Measurements from ENCODE around the gene TH.

TH gene

DNA sequence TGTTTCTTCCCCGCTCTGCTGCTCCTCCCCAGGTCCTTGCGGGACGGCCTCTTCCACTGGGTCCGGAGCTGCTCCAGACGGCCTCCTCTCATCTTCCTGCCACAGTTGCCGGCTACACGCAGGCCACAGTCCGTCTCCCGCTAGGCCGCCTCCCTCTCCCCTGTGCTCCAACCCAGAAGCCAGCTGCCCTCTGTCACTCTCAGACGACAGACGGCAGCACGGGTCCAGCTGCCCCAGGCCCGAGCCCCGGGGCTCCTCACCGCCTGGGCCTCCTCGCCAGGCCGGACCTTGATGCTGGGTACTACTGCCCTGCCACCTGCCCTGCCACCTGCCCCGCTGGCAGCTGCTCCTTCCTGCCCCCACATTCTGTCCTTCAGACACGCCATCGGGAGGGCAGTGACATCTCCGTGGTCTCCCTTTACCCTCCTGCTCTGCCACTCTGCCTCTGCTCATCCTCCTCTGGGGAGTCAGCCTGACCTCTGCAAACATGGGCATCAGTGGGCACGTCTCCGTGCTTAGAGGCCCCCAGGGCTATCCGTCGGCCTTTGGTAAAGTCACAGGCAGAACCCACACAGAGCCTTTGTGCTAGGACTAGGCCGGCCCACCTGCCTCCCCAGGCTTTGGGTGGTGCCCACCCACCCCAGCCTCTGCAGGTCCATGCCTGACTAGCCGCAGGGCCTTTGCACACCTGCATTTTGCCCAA is 43.1 kb upstream of the TH start:
- H3K4me3 ChIP-seq (ENCODE audit: insufficient read depth, low read depth, low read length, poor library complexity, severe bottlenecking), result no peak overlapping the region
- no peak for DNase-seq
- no peaks in the 10 kb centered on the region for H3K36me3 ChIP-seq (ENCODE audit: control insufficient read depth, insufficient read depth, low read length)
- H3K4me1 ChIP-seq (ENCODE audit: control insufficient read depth, insufficient read depth, low read length, poor library complexity, severe bottlenecking), result peaks cover 6% of the 10 kb centered on the region
- no peaks in the 10 kb centered on the region for H3K27me3 ChIP-seq (replicated peaks; ENCODE audit: control insufficient read depth, insufficient read depth, low read length, poor library complexity, severe bottlenecking)
- no peak overlapping the region for H3K27ac ChIP-seq (ENCODE audit: insufficient read depth, low read length, poor library complexity, severe bottlenecking)
- H3K9me3 ChIP-seq (ENCODE audit: control insufficient read depth, low read length), result no peaks in the 10 kb centered on the region

GRCh38 chr11:2213890-2214526 is 42.4 kb upstream of the TH start:
- Histone ChIP-seq H3K27me3 (replicated peaks; ENCODE audit: control insufficient read depth, insufficient read depth, low read length, poor library complexity, severe bottlenecking) (no peaks in the 10 kb centered on the region), H3K27ac (ENCODE audit: insufficient read depth, low read length, poor library complexity, severe bottlenecking) (no peak overlapping the region), H3K4me1 (ENCODE audit: control insufficient read depth, insufficient read depth, low read length, poor library complexity, severe bottlenecking) (peaks cover 6% of the 10 kb centered on the region), H3K4me3 (ENCODE audit: insufficient read depth, low read depth, low read length, poor library complexity, severe bottlenecking) (no peak overlapping the region), H3K36me3 (ENCODE audit: control insufficient read depth, insufficient read depth, low read length) (no peaks in the 10 kb centered on the region), H3K9me3 (ENCODE audit: control insufficient read depth, low read length) (no peaks in the 10 kb centered on the region)
- DNase-seq, result no peak

DNA sequence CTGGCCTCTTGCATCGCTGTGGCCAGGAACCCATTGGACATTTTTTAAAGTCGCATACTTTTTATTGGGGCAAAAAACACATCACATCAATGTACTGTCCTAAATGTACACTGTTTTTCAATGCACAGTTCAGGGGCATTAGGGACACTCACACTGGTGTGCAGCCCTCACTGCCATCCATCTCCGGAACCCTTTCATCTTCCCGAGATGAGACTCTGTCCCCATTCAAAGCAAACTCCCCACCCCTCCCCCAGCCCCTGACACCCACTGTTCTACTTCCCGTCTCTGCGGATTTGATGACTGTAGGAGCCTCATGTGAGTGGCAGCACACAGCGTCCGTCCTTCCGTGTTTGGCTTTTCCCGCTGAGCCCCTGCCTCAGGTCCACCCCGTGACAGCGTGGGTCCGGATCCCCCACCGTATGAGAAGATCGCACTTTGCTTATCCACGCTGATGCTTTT is 41.8 kb upstream of the TH start:
- Histone ChIP-seq H3K36me3 (ENCODE audit: control insufficient read depth, insufficient read depth, low read length) (no peaks in the 10 kb centered on the region), H3K4me3 (ENCODE audit: insufficient read depth, low read depth, low read length, poor library complexity, severe bottlenecking) (no peak overlapping the region), H3K9me3 (ENCODE audit: control insufficient read depth, low read length) (no peaks in the 10 kb centered on the region), H3K27me3 (replicated peaks; ENCODE audit: control insufficient read depth, insufficient read depth, low read length, poor library complexity, severe bottlenecking) (no peaks in the 10 kb centered on the region), H3K4me1 (ENCODE audit: control insufficient read depth, insufficient read depth, low read length, poor library complexity, severe bottlenecking) (peaks cover 6% of the 10 kb centered on the region), H3K27ac (ENCODE audit: insufficient read depth, low read length, poor library complexity, severe bottlenecking) (no peak overlapping the region)
- no peak for DNase-seq

- Histone ChIP-seq H3K9me3 (ENCODE audit: control insufficient read depth, low read length) (no peaks in the 10 kb centered on the region), H3K27me3 (replicated peaks; ENCODE audit: control insufficient read depth, insufficient read depth, low read length, poor library complexity, severe bottlenecking) (no peaks in the 10 kb centered on the region), H3K4me1 (ENCODE audit: control insufficient read depth, insufficient read depth, low read length, poor library complexity, severe bottlenecking) (peaks cover 6% of the 10 kb centered on the region), H3K36me3 (ENCODE audit: control insufficient read depth, insufficient read depth, low read length) (no peaks in the 10 kb centered on the region), H3K27ac (ENCODE audit: insufficient read depth, low read length, poor library complexity, severe bottlenecking) (no peak overlapping the region), H3K4me3 (ENCODE audit: insufficient read depth, low read depth, low read length, poor library complexity, severe bottlenecking) (no peak overlapping the region)
- DNase-seq, result no peak
These were observed 41.0 kb upstream of the TH start for GRCh38 chr11:2212411-2213251.

DNA sequence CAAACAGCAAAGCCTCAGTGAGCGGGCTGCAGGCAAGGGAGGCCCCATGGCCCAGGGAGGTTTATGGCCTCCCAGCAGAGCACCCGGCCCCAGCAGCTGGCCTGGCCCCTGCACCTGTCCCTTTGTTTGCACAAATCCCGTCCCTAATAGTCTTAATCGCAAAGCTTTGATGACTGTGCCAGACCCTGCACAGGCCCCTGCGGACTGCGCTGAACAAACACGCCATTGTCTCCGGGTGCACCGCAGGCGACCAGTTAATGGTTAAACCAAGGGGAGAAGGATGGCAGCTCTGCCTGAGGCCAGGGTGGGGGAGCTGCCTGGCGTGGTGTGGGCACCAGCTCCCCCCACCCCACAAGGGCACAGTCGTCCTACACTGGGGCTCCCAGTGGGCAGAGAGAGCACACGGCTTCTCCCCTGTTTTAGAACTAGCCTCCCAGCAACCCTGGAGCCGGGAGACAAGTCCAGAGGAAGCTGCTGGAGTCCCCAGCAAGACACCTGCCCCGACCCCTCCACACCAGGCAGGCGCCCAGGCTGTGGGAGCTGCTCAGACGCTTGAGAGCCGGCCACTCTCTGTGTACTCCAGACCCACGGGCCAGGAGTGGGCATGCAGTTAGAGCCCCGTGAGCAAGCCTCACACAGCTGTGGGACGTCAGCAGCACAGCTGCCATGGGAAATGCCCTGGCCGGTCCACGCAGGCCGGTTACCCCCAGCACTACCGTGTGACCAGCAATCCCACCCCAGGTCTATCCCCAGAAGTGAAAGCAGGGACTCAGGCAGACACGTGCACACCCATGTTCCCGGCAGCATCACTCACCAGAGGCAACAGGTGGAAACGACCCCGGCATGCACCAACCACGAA is 39.7 kb upstream of the TH start:
- no peaks in the 10 kb centered on the region for H3K27me3 ChIP-seq (replicated peaks; ENCODE audit: control insufficient read depth, insufficient read depth, low read length, poor library complexity, severe bottlenecking)
- no peak overlapping the region for H3K27ac ChIP-seq (ENCODE audit: insufficient read depth, low read length, poor library complexity, severe bottlenecking)
- DNase-seq, result no peak
- H3K4me1 ChIP-seq (ENCODE audit: control insufficient read depth, insufficient read depth, low read length, poor library complexity, severe bottlenecking), result peaks cover 3% of the 10 kb centered on the region
- no peak overlapping the region for H3K4me3 ChIP-seq (ENCODE audit: insufficient read depth, low read depth, low read length, poor library complexity, severe bottlenecking)
- H3K9me3 ChIP-seq (ENCODE audit: control insufficient read depth, low read length), result no peaks in the 10 kb centered on the region
- no peaks in the 10 kb centered on the region for H3K36me3 ChIP-seq (ENCODE audit: control insufficient read depth, insufficient read depth, low read length)

GRCh38 chr11:2210366-2211112 is 38.9 kb upstream of the TH start:
- Histone ChIP-seq H3K4me3 (ENCODE audit: insufficient read depth, low read depth, low read length, poor library complexity, severe bottlenecking) (no peak overlapping the region), H3K27ac (ENCODE audit: insufficient read depth, low read length, poor library complexity, severe bottlenecking) (no peak overlapping the region), H3K9me3 (ENCODE audit: control insufficient read depth, low read length) (no peaks in the 10 kb centered on the region), H3K36me3 (ENCODE audit: control insufficient read depth, insufficient read depth, low read length) (no peaks in the 10 kb centered on the region), H3K27me3 (replicated peaks; ENCODE audit: control insufficient read depth, insufficient read depth, low read length, poor library complexity, severe bottlenecking) (no peaks in the 10 kb centered on the region), H3K4me1 (ENCODE audit: control insufficient read depth, insufficient read depth, low read length, poor library complexity, severe bottlenecking) (peaks cover 3% of the 10 kb centered on the region)
- DNase-seq, result no peak

DNA sequence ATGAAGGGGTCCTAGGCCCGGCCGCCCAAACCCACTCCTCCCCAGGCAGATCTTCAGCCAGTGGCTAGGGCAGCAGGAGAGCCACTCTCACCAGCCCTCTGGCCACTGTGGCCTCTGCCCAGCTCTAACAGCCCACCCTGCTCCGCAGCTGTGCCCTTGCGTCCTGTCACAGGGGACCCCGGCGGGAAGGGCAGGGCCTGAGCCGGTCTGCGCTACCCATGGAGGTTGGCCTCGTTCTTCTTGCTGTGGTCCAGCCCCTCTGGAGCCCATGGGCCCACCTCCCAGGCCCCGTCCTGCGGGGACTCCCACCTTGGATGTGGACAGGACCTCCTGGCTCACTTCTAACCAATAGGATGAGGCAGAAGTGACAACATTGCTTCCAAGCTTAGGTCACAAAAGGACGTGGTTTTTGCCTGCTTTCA is 38.3 kb upstream of the TH start:
- no peak overlapping the region for H3K27ac ChIP-seq (ENCODE audit: insufficient read depth, low read length, poor library complexity, severe bottlenecking)
- DNase-seq, result no peak

GRCh38 chr11:2209370-2209801 is 37.8 kb upstream of the TH start:
- Histone ChIP-seq H3K9me3 (ENCODE audit: control insufficient read depth, low read length) (no peaks in the 10 kb centered on the region), H3K27ac (ENCODE audit: insufficient read depth, low read length, poor library complexity, severe bottlenecking) (no peak overlapping the region), H3K4me3 (ENCODE audit: insufficient read depth, low read depth, low read length, poor library complexity, severe bottlenecking) (no peak overlapping the region), H3K27me3 (replicated peaks; ENCODE audit: control insufficient read depth, insufficient read depth, low read length, poor library complexity, severe bottlenecking) (no peaks in the 10 kb centered on the region), H3K4me1 (ENCODE audit: control insufficient read depth, insufficient read depth, low read length, poor library complexity, severe bottlenecking) (peaks cover 3% of the 10 kb centered on the region), H3K36me3 (ENCODE audit: control insufficient read depth, insufficient read depth, low read length) (no peaks in the 10 kb centered on the region)
- DNase-seq, result no peak

More for the DNA sequence above, 38.3 kb upstream of the TH start:
- Histone ChIP-seq H3K27me3 (replicated peaks; ENCODE audit: control insufficient read depth, insufficient read depth, low read length, poor library complexity, severe bottlenecking) (no peaks in the 10 kb centered on the region), H3K4me3 (ENCODE audit: insufficient read depth, low read depth, low read length, poor library complexity, severe bottlenecking) (no peak overlapping the region), H3K9me3 (ENCODE audit: control insufficient read depth, low read length) (no peaks in the 10 kb centered on the region), H3K4me1 (ENCODE audit: control insufficient read depth, insufficient read depth, low read length, poor library complexity, severe bottlenecking) (peaks cover 3% of the 10 kb centered on the region), H3K36me3 (ENCODE audit: control insufficient read depth, insufficient read depth, low read length) (no peaks in the 10 kb centered on the region)

Measured in effector memory CD4-positive, alpha-beta T cell (primary cell).